GM21360 (cell line): ENCODE data around the gene FOSL2.

Source experiments
- ATAC-seq: cut with Tn5 transposase; IDR thresholded peaks from one replicate; pipeline ENCODE4 v1.9.1; 2021; ENCODE audit warnings: mild to moderate bottlenecking, moderate library complexity; ENCODE audit not compliant: unreplicated experiment

The FOSL2 gene

DNA sequence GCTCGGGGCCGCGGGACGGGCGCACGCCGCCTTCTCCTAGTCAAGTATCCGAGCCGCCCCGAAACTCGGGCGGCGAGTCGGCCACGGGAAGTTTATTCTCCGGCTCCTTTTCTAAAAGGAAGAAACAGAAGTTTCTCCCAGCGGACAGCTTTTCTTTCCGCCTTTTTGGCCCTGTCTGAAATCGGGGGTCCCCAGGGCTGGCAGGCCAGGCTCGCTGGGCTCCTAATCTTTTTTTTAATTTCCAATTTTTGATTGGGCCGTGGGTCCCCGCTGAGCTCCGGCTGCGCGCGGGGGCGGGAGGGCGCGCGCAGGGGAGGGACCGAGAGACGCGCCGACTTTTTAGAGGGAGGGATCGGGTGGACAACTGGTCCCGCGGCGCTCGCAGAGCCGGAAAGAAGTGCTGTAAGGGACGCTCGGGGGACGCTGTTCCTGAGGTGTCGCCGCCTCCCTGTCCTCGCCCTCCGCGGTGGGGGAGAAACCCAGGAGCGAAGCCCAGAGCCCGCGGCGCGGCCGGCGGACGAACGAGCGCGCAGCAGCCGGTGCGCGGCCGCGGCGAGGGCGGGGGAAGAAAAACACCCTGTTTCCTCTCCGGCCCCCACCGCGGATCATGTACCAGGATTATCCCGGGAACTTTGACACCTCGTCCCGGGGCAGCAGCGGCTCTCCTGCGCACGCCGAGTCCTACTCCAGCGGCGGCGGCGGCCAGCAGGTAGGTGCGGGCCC is 617 bp downstream of the FOSL2 start:
- no peak for ATAC-seq

GRCh38 chr2:28394331-28394877 is 1.7 kb downstream of the FOSL2 start:
- no peak for ATAC-seq

GRCh38 chr2:28394997-28395333 is 2.3 kb downstream of the FOSL2 start:
- no peak for ATAC-seq

DNA sequence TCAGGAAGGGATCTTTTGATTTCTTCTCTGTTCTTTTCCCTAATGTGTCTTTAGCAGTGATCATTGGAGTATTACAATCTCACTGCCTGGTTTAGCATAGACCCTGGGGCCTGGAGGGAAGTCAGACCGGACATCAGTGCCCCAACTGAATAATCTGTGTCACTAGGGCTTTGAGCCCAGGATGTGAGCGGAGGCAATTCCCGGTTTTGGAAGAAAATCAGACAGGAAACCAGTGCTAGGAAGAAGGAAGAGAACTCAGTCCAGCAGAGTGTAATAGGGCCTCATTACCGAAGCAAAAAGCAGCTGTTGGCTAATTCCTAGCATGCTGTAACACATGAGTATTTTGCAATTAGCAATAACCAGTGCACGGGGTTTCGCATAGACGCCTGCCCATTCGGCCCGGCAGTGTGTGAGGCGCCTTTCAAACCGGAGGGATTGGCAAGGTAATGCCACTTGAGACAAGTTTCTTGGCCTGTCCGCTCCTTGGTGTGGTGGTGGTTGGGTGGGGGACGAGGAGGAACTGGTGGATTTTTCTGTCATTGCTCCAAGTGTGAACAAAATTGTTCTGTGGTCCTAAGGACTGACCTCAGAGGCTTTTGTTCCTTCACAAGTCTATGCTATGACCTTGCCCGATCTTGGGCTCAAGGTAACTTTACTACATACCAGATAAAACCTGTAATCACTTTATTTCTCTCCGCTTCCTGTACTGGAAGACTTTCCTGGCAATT is 2.8 kb downstream of the FOSL2 start:
- no peak for ATAC-seq

DNA sequence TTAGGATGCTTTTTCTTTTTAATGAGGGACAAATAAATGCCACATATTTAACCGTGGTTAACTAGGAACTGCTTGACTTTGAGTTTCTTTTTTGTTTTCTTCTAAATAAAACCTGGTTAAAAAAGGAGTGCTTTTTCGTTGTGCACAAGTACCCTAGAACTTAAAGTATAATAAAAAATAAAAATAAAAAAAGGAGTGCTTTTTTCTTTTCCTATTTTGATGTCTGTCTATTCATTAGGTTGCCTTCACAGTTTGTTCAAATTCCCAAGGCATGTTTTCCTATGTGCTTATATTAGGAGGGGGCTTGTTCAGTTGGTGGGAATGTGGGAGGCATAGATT is 4.4 kb downstream of the FOSL2 start:
- no peak for ATAC-seq

GRCh38 chr2:28398101-28398834 is 5.6 kb downstream of the FOSL2 start:
- ATAC-seq, result no peak

DNA sequence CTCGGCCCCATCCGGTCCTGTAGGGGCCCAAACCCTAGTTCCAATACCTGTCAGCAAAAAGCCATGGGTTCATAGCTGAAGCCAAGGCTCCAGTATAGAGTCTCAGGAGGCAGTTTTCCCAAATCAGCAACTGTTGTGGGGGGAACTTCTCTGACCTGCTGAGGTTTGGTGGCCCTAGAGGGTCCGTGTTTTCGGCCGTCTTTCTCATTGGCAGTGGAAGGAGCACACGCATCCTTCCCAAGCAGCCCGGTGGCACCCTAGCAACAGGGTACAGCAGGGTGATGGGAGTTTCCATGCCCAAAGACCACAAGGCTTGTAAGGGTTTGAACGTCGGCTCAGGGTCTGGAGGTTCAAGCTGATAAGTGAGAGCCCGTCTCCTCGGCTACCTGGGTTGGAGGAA is 6.6 kb downstream of the FOSL2 start:
- no peak for ATAC-seq

GRCh38 chr2:28399956-28400355 is 7.3 kb downstream of the FOSL2 start:
- ATAC-seq, result no peak

GRCh38 chr2:28400419-28400818 is 7.8 kb downstream of the FOSL2 start:
- no peak for ATAC-seq

DNA sequence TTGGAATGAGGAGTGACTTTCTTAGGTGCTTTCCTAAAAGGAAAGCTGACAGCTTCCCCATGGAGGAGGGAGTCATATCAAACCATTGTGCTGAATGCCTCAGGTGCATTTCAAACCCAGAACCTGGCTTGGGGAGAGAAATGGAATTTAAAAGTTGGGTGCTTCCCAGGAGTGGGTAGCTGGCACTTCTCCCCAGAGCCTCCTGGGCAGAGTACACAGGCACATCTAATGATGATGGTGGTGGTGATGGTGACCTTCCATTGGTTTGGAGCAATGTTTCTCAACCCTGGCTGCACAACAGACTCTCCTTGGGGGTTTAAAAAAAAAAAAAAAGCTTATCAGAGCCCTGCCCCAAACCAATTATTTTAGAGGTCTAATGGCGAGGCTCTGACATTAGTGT is 8.3 kb downstream of the FOSL2 start:
- ATAC-seq, result no peak

DNA sequence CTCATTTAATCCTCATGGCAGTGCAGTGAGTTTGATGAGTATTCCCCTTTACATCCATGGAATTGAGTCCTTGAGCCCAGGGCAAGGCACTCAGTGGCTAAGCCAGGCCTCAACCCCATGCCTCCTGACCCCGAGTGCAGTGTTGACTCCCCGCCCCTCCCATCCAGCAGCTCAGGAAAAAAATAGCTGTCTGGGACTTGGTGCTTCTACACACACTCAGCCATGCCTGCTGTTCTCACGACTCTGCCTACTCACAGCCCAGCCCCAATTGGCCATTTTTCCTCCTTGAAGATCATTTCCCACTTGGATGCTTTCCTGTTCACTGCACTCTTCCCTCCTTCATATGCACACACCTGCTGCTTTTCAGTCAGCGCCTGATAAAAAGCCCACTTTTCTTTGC is 8.8 kb downstream of the FOSL2 start:
- ATAC-seq, result no peak

- ATAC-seq, result no peak
These were observed 9.4 kb downstream of the FOSL2 start for GRCh38 chr2:28401948-28402550.

GRCh38 chr2:28403370-28403956 is 10.8 kb downstream of the FOSL2 start:
- ATAC-seq, result no peak

GRCh38 chr2:28404086-28404485 is 11.4 kb downstream of the FOSL2 start:
- no peak for ATAC-seq

GRCh38 chr2:28405537-28405936 is 12.9 kb downstream of the FOSL2 start:
- no peak for ATAC-seq

GRCh38 chr2:28406276-28407096 is 13.8 kb downstream of the FOSL2 start:
- no peak for ATAC-seq

GRCh38 chr2:28407131-28407975 is 14.7 kb downstream of the FOSL2 start:
- no peak for ATAC-seq

DNA sequence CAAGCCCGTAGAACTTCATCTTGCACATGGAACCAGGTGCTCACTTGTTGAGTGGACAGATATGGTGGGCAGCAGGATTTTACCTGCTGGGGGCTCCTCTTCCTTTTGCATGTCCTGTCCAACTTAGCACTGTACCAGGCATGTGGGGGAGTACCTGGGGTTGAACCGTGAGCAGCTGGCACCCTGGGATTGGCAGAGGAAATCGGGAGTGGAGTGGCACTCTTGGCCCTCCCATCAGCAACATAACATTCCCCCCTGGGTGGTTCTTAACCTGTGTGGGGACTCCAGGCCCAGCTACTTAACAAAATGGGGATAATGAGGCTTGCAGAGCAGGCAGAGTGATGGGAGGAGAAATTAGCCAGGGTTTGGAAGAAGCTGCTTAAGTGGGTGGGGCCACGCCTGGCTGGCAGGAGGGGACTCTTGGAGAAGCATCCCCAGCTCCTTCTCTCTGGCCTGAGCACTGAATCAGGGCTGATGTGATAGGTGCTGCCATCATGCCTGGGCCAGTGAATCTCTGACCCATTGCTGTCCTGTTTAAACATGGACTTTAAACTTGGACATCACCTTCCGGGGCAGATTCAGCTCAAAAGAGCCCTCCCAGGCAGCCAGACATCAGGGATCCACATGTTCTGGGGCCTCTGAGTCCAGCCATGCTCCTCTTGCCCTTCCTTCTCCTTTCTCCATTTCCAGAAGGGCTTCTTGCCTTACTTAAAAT is 15.5 kb downstream of the FOSL2 start:
- no peak for ATAC-seq
